Uterus (tissue), 4 donors: ENCODE results near the gene SUSD3. TPM values are rescaled to one million over a fixed set of nuclear protein-coding genes. Genes with fewer than 3 reads are reported as not detected.
A peak's percentile ranks its signal among the peaks of the same experiment; 100 is the strongest.

Experiments used
- DNase-seq, 2 donors: peaks; one replicate each; pipeline ENCODE4 v3.0.0-alpha.2; 2019 to 2020
- H3K27ac ChIP-seq, 2 donors: fragments of 200-600 bp; sonication (generic); 1 replicate in 1 of 2; 2 replicates in 1 of 2; pipeline ENCODE4 v1.5.1; 2016 to 2018
- H3K27me3 ChIP-seq, 2 donors: fragments of 200-600 bp; sonication (generic); one replicate each; pipeline ENCODE4 v1.5.1; 2018 to 2019; ENCODE audit warnings: control low read depth in 1 of 2
- H3K36me3 ChIP-seq, 2 donors: fragments of 200-600 bp; sonication (generic); one replicate each; pipeline ENCODE4 v1.5.1; 2019; ENCODE audit warnings: control low read depth in 1 of 2
- H3K4me1 ChIP-seq, 2 donors: fragments of 200-600 bp; sonication (generic); one replicate each; pipeline ENCODE4 v1.5.1; 2018 to 2019; ENCODE audit warnings: control low read depth in 1 of 2
- H3K4me3 ChIP-seq, 2 donors: fragments of 200-600 bp; sonication (generic); 1 replicate in 1 of 2; 2 replicates in 1 of 2; pipeline ENCODE4 v1.5.1; 2018 to 2019; ENCODE audit warnings: mild to moderate bottlenecking in 1 of 2
- H3K9me3 ChIP-seq, 2 donors: fragments of 200-600 bp; sonication (generic); one replicate each; pipeline ENCODE4 v1.5.1; 2019; ENCODE audit warnings: control low read depth in 1 of 2
- CTCF ChIP-seq, 4 experiments: fragments of 200-600 bp in 2 of 4; fragments of 450-650 bp in 2 of 4; sonication (generic) in 2 of 4; IDR thresholded peaks; one replicate each; pipeline ENCODE4 v1.5.1; 2016 to 2019; ENCODE audit warnings: antibody characterized with exemption in 4 of 4, mild to moderate bottlenecking in 2 of 4, moderate library complexity in 1 of 4
- POLR2A ChIP-seq, 2 donors: fragments of 450-650 bp; IDR thresholded peaks; one replicate each; pipeline ENCODE4 v1.6.1; 2016; ENCODE audit warnings: antibody characterized with exemption in 2 of 2, mild to moderate bottlenecking in 1 of 2, moderate library complexity in 1 of 2
- intact Hi-C: fragments of 100-400 bp; cut with DNase I; formaldehyde crosslinking; loops from one replicate; pipeline ENCODE4 v1.15.1; 2023; ENCODE audit warnings: low total_unique reads
- total RNA-seq, 4 donors: library from RNA; depleted of rRNA in 3 of 4; stranded (reverse); fragments of >200 nt in 3 of 4; gene quantifications; one replicate each; pipeline versions ENCODE4 v1.1.0 to v1.2.4, GENCODE V29; 2014 to 2023
- donor health status: DM: yes; HTN: yes; CAD: no.

Gene SUSD3
- total RNA-seq, 4 donors from 2014 or later, result 9.3 to 52.7 (median 14.7) TPM

GRCh38 chr9:93117924-93118862, 59.7 kb downstream of the SUSD3 start:
- no peaks in the 10 kb centered on the region for H3K27me3 ChIP-seq
- DNase-seq, result peak; percentile 10 to 11
- H3K36me3 ChIP-seq, result no peaks in the 10 kb centered on the region
- peaks cover 0 to 10% of the 10 kb centered on the region in 2 donors for H3K4me1 ChIP-seq
- H3K27ac ChIP-seq, result no peak overlapping the region
- no peaks in the 10 kb centered on the region for H3K9me3 ChIP-seq
- no peak overlapping the region for H3K4me3 ChIP-seq
- TF ChIP-seq POLR2A (IDR thresholded peaks at IDR 0.05) (no peak), CTCF (IDR thresholded peaks at IDR 0.05) (no peak)
- intact Hi-C loops, result no loop called here

DNA sequence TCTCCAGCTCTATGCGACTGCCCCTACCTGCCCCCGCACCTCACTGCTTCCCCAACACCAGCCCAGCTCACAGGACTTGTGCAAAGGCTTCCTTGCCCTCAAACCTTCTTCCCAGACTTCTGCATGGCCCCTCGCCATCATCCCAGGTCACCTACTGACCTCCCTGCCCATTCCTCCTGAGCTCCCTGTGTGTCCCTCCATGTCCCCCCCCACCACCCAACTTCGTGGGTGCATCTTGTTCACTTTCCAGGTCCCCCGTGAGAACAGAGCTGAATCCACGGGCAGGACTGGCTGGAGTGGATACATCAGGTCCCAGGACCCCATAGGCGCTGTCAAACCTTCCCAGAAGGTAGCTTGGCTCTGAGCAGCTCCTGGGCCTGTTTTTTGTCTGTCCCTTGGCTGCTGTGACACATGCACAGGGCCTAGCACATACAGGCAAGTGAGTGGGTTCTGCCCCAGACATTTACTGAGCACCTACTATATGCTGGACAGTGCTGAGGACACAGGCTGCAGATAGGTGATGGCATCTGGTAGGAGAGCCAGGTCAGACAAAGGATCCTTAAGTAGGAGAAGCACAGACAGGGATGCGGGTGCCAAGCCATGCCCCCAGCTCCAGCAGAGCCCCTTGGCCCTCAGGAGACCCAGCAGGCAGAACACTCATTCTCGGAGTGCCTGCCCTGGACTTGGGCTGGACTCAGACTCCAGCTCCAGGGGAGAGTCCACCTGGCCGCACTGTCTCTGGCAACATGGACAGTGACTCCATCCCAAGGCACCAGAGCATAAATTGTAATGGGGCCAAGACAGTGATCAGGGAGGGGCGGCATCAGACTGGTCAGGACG, 60.6 kb downstream of the SUSD3 start:
- Histone ChIP-seq H3K27ac (peak overlapping the region; percentile 54 to 79), H3K9me3 (no peaks in the 10 kb centered on the region), H3K36me3 (no peaks in the 10 kb centered on the region), H3K4me1 (peaks cover 0 to 10% of the 10 kb centered on the region in 2 donors), H3K4me3 (no peak overlapping the region), H3K27me3 (no peaks in the 10 kb centered on the region)
- TF ChIP-seq CTCF (IDR thresholded peaks at IDR 0.05) (no peak), POLR2A (IDR thresholded peaks at IDR 0.05) (no peak)
- intact Hi-C loops, result no loop called here
- DNase-seq, result peak; percentile 18 to 25

GRCh38 chr9:93119703-93119952, 61.1 kb downstream of the SUSD3 start:
- Histone ChIP-seq H3K4me1 (peaks cover 0 to 10% of the 10 kb centered on the region in 2 donors), H3K36me3 (no peaks in the 10 kb centered on the region), H3K27me3 (no peaks in the 10 kb centered on the region), H3K9me3 (no peaks in the 10 kb centered on the region), H3K27ac (peak overlapping the region; percentile 54 to 79), H3K4me3 (no peak overlapping the region)
- intact Hi-C loops, result no loop called here
- no peak for DNase-seq
- TF ChIP-seq POLR2A (IDR thresholded peaks at IDR 0.05), result no peak
- TF ChIP-seq CTCF (IDR thresholded peaks at IDR 0.05), result no peak

DNA sequence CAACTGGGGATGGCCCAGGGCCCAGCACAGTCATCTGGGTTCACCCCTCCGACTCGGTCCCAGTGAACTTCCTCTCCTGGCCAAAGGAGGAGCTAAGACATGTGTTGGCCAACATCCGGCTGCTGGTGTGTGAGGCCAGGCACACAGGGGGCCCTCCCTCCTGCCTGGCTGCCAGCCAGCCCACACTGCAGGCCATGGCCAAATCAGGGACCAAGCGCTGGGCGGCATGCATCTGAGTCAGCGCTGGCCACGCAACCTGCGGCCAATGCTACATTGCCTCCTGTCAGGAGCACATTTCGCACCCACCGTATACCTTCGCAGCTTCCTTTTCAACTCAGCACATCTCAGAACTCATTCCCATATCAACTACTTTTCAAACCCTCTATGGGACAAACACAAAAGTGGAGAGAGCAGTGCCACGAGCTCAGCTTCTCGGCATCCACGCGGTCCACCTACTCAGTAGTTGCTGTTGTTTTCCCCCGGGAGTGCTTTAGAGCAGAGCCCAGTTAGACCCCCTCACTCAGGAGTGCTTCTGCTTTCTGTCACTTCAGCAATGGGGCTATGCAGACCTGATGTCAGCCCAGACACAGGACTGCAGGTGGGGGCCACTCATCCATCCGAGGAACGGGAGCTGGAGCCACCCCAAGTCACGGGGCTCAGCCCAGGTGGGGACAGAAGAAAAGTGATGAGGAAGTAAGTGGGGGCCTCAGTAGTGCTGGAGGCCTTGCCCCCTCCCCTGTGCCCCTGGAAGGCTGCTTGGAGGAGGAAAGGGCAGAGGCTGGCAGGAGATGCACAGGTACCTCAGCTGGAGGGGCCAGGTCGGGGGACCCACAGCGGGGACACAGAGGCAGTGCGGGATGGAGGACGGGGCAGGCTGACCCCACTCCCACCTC, 61.7 kb downstream of the SUSD3 start:
- H3K27ac ChIP-seq, result peak overlapping the region; percentile 54 to 79
- TF ChIP-seq CTCF (IDR thresholded peaks at IDR 0.05) (peak; percentile 26 to 76 (median 53)), POLR2A (IDR thresholded peaks at IDR 0.05) (peak in 1 of 2 donors; percentile 22)
- peaks cover 0 to 10% of the 10 kb centered on the region in 2 donors for H3K4me1 ChIP-seq
- H3K27me3 ChIP-seq, result no peaks in the 10 kb centered on the region
- peak; percentile 91 to 94 for DNase-seq
- H3K4me3 ChIP-seq, result no peak overlapping the region
- no peaks in the 10 kb centered on the region for H3K9me3 ChIP-seq
- no peaks in the 10 kb centered on the region for H3K36me3 ChIP-seq
- intact Hi-C loops, result no loop called here
